Kidney (tissue), 14 donors: ENCODE measurements around the gene BBOX1. TPM values are rescaled to one million over a fixed set of nuclear protein-coding genes. Genes with fewer than 3 reads are reported as not detected.

Experiments used
- DNase-seq, 5 donors: peaks; one replicate each; pipeline ENCODE4 v3.0.0-alpha.2; 2013 to 2020
- FAIRE-seq: peaks from 2 replicates; lab custom pipeline; 2012; peaks lifted over from hg19 to GRCh38; lab: Jason Lieb, UNC
- H3K27ac ChIP-seq, 2 donors: one replicate each; pipeline ENCODE4 v1.7.0; 2013; ENCODE audit warnings: low read depth in 2 of 2, low read length in 2 of 2, inconsistent platforms in 1 of 2
- H3K27me3 ChIP-seq: one replicate; pipeline ENCODE4 v1.7.1; 2013; ENCODE audit warnings: low read length, inconsistent platforms; ENCODE audit not compliant: control insufficient read depth, insufficient read depth
- H3K36me3 ChIP-seq, 3 donors: one replicate each; pipeline versions ENCODE4 v1.7.0 to v1.7.1; 2013; ENCODE audit warnings: low read length in 3 of 3, control low read depth in 1 of 3, inconsistent platforms in 1 of 3; ENCODE audit not compliant: insufficient read depth in 3 of 3, control insufficient read depth in 2 of 3
- H3K4me1 ChIP-seq, 3 donors: one replicate each; pipeline versions ENCODE4 v1.7.0 to v1.7.1; 2013; ENCODE audit warnings: low read length in 3 of 3, inconsistent platforms in 1 of 3, low read depth in 1 of 3; ENCODE audit not compliant: control insufficient read depth in 2 of 3, insufficient read depth in 2 of 3
- H3K4me3 ChIP-seq, 3 donors: one replicate each; pipeline versions ENCODE4 v1.7.0 to v1.8.1; 2013; ENCODE audit warnings: low read length in 3 of 3, control low read depth in 1 of 3, inconsistent platforms in 1 of 3
- H3K9ac ChIP-seq, 3 donors: one replicate each; pipeline versions ENCODE4 v1.7.0 to v1.7.1; 2013; ENCODE audit warnings: low read length in 3 of 3, control low read depth in 1 of 3, inconsistent platforms in 1 of 3
- H3K9me3 ChIP-seq, 3 donors: one replicate each; pipeline versions ENCODE4 v1.7.0 to v1.7.1; 2013; ENCODE audit warnings: low read length in 3 of 3, control low read depth in 1 of 3, inconsistent platforms in 1 of 3; ENCODE audit not compliant: control insufficient read depth in 2 of 3, insufficient read depth in 1 of 3
- CTCF ChIP-seq: IDR thresholded peaks from 3 replicates; pipeline ENCODE4 v1.5.1; 2012; ENCODE audit warnings: mild to moderate bottlenecking, moderate library complexity, borderline replicate concordance; ENCODE audit not compliant: insufficient read depth; ENCODE audit errors: extremely low read depth
- intact Hi-C: fragments of 100-400 bp; cut with DNase I; formaldehyde crosslinking; loops from one replicate; pipeline ENCODE4 v1.11.1; 2022
- polyA plus RNA-seq: library from polyadenylated mRNA; stranded (reverse); fragments of 350-450 nt; fragmentation: Illumina TruSeq; extraction: RNeasy Lipid Tissue Mini Kit (QIAGEN cat#74804); gene quantifications from one replicate; pipeline ENCODE4 v1.2.3, GENCODE V29; 2014; ENCODE audit warnings: low read depth, low replicate concordance; ENCODE audit not compliant: insufficient read depth
- total RNA-seq: library from RNA; stranded (reverse); fragmentation: NEBNext Ultra II Directional; extraction: Animal tissue kit (Norgen Biotek cat#: 25700); gene quantifications from one replicate; pipeline ENCODE4 v1.2.1, GENCODE V29; 2021
- donor health status: control.
- donor health status: control.
- donor health status: control.
- donor health status: control.
- donor health status: control.
- donor health status: DM: yes; HTN: yes; CAD: no.
- donor health status: Normal renal cell carcinoma (clear cell type).

Gene BBOX1
- total and polyA plus RNA-seq, 2 donors from 2014 or later: 159 to 414 TPM

GRCh38 chr11:27041141-27041899 lies 705 bp downstream of the BBOX1 start:
- H3K4me3 ChIP-seq: no peak overlapping the region
- intact Hi-C loops: no loop called here
- H3K4me1 ChIP-seq: peaks cover 0 to 8% (median 5%) of the 10 kb centered on the region in 3 donors
- H3K9ac ChIP-seq: no peak overlapping the region
- no peaks in the 10 kb centered on the region for H3K9me3 ChIP-seq
- FAIRE-seq: no peak
- no peak for TF ChIP-seq CTCF
- no peaks in the 10 kb centered on the region for H3K27me3 ChIP-seq
- H3K36me3 ChIP-seq: no peaks in the 10 kb centered on the region
- DNase-seq: no peak
- no peak overlapping the region for H3K27ac ChIP-seq

- intact Hi-C loops: no loop called here
- no peak overlapping the region for H3K27ac ChIP-seq
- FAIRE-seq: no peak
Measured at GRCh38 chr11:27046956-27047355, 6.3 kb downstream of the BBOX1 start.

GRCh38 chr11:27052668-27053067 lies 12.1 kb downstream of the BBOX1 start:
- DNase-seq (no peak), FAIRE-seq (no peak)
- no peaks in the 10 kb centered on the region for H3K27me3 ChIP-seq
- no peak for TF ChIP-seq CTCF
- peaks cover 0 to 9% (median 0%) of the 10 kb centered on the region in 3 donors for H3K9me3 ChIP-seq
- H3K36me3 ChIP-seq: no peaks in the 10 kb centered on the region
- no peak overlapping the region for H3K27ac ChIP-seq
- intact Hi-C loops: no loop called here
- H3K4me3 ChIP-seq: no peak overlapping the region
- no peaks in the 10 kb centered on the region for H3K4me1 ChIP-seq
- H3K9ac ChIP-seq: no peak overlapping the region

More at GRCh38 chr11:27046956-27047355, 6.3 kb downstream of the BBOX1 start:
- Histone ChIP-seq H3K27me3 (no peaks in the 10 kb centered on the region), H3K36me3 (no peaks in the 10 kb centered on the region), H3K9me3 (peaks cover 0 to 9% (median 0%) of the 10 kb centered on the region in 3 donors), H3K4me3 (no peak overlapping the region), H3K9ac (no peak overlapping the region), H3K4me1 (no peaks in the 10 kb centered on the region)
- no peak for TF ChIP-seq CTCF
- no peak for DNase-seq
